Mucosa of rectum (tissue), 2 donors: ENCODE results near the gene SCUBE1.

Source experiments
- H3K27ac ChIP-seq, 2 donors: one replicate each; pipeline ENCODE4 v1.7.0; 2013; ENCODE audit warnings: inconsistent platforms in 2 of 2, low read depth in 2 of 2, low read length in 2 of 2
- H3K27me3 ChIP-seq, 2 donors: one replicate each; pipeline ENCODE4 v1.7.0; 2013; ENCODE audit warnings: low read length in 2 of 2; ENCODE audit not compliant: control insufficient read depth in 2 of 2, insufficient read depth in 2 of 2
- H3K36me3 ChIP-seq, 2 donors: one replicate each; pipeline ENCODE4 v1.7.0; 2013; ENCODE audit warnings: low read length in 2 of 2; ENCODE audit not compliant: control insufficient read depth in 2 of 2, insufficient read depth in 2 of 2
- H3K4me1 ChIP-seq, 2 donors: one replicate each; pipeline ENCODE4 v1.7.0; 2013; ENCODE audit warnings: low read length in 2 of 2, mild to moderate bottlenecking in 1 of 2; ENCODE audit not compliant: control insufficient read depth in 2 of 2, insufficient read depth in 2 of 2
- H3K4me3 ChIP-seq, 2 donors: one replicate each; pipeline ENCODE4 v1.7.0; 2013; ENCODE audit warnings: low read length in 2 of 2
- H3K9ac ChIP-seq, 2 donors: one replicate each; pipeline ENCODE4 v1.7.0; 2013; ENCODE audit warnings: low read length in 2 of 2, low read depth in 1 of 2, mild to moderate bottlenecking in 1 of 2
- H3K9me3 ChIP-seq, 2 donors: one replicate each; pipeline ENCODE4 v1.7.0; 2013; ENCODE audit warnings: low read length in 2 of 2; ENCODE audit not compliant: control insufficient read depth in 2 of 2
- donor health status: healthy.
- donor health status: Normal muscosa, but diverticular disease.

SCUBE1 gene

DNA sequence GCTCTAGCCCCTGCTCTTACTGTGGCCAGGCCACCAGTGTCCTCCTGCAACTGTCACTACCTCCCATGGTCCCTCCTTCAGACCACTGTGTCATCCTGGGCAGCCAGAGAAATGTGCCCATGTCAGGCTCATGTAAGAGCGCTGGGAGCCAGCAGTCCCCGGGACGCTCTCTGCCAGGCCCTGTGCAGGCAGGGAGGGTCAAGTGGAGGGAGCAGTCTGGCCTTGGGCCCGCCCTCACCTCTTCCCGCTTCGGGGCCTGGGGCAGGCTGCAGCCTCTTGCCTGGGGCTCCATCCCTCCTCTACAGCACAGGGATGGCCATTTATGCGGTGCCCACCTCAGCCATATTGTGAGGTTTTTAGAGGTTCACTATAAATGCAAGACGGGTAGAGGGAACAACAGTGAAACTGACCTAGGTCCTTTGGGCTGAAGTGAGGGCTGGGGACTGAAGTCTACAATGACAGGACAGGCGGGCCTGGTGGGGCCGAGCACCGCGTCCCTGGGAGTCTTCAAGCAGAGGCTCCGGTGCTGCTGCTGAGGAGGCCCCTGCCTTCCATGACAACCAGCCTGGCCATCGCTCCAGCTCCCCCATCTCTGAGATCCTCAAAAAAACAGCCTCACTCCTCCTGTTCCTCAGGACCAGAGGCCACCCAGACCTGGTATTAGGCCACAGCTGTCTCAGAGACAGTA is 101.3 kb downstream of the SCUBE1 start:
- Histone ChIP-seq H3K4me1 (no peaks in the 10 kb centered on the region), H3K9ac (no peak overlapping the region), H3K36me3 (no peaks in the 10 kb centered on the region), H3K27me3 (peaks cover 0 to 4% of the 10 kb centered on the region in 2 donors), H3K4me3 (no peak overlapping the region), H3K27ac (no peak overlapping the region), H3K9me3 (no peaks in the 10 kb centered on the region)

DNA sequence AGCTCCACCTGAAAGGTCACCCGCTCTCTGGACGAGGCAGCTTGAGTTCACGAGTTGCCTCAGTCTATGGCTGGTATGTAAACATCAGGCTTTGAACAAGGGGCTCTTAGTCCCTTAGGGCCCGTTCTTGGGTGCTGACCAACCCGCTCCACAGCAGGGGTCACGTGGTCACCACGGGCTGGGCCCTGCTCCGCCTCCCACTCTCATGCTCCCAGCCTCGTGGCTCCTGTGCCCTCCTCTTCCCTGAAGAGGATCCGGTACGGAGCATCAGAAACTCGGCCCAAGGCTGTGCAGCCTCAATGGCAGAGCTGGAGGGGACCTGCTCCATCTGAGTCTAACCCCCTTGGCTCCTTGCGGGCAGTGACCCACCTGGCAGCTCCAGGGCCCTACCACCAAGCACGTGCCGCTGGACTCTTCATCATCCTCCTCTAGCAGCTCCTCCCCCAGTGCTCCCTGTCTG is 102.0 kb downstream of the SCUBE1 start:
- H3K36me3 ChIP-seq: no peaks in the 10 kb centered on the region
- no peak overlapping the region for H3K27ac ChIP-seq
- peaks cover 0 to 4% of the 10 kb centered on the region in 2 donors for H3K27me3 ChIP-seq
- H3K4me3 ChIP-seq: no peak overlapping the region
- H3K9me3 ChIP-seq: no peaks in the 10 kb centered on the region
- no peaks in the 10 kb centered on the region for H3K4me1 ChIP-seq
- H3K9ac ChIP-seq: no peak overlapping the region

DNA sequence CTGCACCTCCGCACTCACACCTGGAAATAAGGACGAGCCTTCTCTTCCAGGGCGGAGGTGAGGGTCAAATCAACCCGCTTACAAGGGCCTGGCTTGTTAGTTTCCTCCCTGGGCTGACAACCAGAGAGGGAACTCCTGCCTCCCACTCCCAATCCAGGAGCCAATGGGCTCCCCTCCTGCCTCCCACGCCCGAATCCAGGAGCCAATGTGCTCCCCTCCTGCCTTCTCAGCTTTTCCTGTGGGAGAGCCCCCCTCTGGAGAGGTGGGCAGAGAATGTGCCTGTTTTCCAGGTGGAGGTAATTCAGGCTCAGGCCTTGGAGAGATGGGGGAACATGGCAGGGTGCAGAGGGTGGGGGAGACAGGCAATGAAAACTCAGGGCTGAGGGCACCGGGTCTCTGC is 102.6 kb downstream of the SCUBE1 start:
- Histone ChIP-seq H3K9me3 (no peaks in the 10 kb centered on the region), H3K4me3 (no peak overlapping the region), H3K27ac (no peak overlapping the region), H3K36me3 (no peaks in the 10 kb centered on the region), H3K27me3 (peaks cover 0 to 4% of the 10 kb centered on the region in 2 donors), H3K4me1 (no peaks in the 10 kb centered on the region), H3K9ac (no peak overlapping the region)

DNA sequence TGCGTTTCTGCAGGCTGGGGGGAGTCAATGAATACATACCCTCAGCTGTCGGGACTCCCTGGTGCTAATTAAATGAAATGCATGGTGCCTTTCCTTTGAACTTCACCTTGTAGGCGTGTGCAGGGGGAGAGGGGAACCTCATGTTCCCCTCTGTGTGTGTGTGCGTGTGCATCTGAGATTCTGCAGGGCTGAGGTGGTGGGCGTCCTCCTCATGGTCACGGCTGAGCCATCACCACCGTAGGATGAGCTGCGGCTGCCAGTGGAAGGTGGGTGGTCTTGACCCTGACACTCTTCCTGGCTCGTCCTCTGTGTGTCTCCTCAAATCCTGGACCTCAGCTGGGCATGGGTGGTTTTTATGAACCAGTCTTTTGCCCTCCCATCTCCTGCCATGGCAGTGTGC is 103.2 kb downstream of the SCUBE1 start:
- Histone ChIP-seq H3K27me3 (peaks cover 0 to 4% of the 10 kb centered on the region in 2 donors), H3K36me3 (no peaks in the 10 kb centered on the region), H3K27ac (no peak overlapping the region), H3K4me3 (no peak overlapping the region), H3K9ac (no peak overlapping the region), H3K9me3 (no peaks in the 10 kb centered on the region), H3K4me1 (no peaks in the 10 kb centered on the region)

DNA sequence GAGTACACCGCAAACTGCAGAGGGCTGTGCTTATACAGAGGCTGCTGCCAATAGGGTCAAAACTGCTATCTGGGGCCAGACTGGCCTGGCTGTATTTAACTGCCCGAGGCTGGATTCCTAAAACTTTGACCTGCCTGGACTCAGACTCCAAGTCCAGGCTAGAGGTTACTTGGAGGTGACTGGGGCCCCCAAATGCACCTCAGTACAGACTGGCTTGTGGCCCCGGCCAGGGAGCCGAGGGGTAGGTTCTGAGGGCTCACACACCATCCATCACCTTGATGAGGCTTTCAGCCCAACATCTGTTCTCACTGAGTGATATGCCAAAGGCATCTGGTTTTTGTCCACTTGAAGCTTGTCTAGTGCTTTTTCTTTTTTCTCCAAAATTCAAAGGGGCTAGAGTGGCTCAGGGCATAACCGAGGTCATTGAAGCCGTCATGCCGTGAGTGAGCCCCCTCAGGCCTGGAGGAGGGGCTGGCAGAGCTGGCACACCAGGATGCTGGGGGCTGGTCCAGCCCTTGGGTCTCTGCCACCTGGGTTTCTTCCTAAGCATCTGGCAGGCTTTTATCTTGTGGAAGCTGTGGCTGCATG is 103.9 kb downstream of the SCUBE1 start:
- no peak overlapping the region for H3K9ac ChIP-seq
- H3K27ac ChIP-seq: no peak overlapping the region
- no peak overlapping the region for H3K4me3 ChIP-seq
- H3K36me3 ChIP-seq: no peaks in the 10 kb centered on the region
- no peaks in the 10 kb centered on the region for H3K9me3 ChIP-seq
- H3K27me3 ChIP-seq: peaks cover 0 to 4% of the 10 kb centered on the region in 2 donors
- H3K4me1 ChIP-seq: no peaks in the 10 kb centered on the region

DNA sequence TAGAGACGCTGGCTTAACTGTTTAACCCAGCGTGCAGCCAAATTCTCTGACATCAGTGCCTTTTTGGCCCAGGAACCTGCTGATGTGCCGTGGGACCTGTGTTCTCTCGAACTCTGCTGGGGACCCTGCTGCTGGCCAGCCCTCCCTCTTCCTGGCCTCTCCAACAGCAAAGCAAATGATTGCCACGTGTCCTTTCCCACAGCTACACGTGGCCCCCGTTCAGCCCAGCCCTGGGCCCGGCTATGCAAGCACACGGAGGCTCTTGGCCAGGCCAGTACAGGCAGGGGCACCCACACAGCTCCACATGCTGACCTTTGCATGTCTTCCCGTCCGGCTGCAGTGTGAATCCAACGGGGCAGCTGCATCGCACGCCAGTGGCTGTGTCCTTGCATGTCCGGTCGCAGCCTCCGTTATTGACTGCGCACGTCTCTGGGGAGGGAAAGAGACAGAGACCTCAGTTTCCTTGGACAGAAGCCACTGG is 104.6 kb downstream of the SCUBE1 start:
- Histone ChIP-seq H3K27me3 (peaks cover 0 to 4% of the 10 kb centered on the region in 2 donors), H3K9me3 (no peaks in the 10 kb centered on the region), H3K9ac (no peak overlapping the region), H3K4me1 (no peaks in the 10 kb centered on the region), H3K4me3 (no peak overlapping the region), H3K36me3 (no peaks in the 10 kb centered on the region), H3K27ac (no peak overlapping the region)

DNA sequence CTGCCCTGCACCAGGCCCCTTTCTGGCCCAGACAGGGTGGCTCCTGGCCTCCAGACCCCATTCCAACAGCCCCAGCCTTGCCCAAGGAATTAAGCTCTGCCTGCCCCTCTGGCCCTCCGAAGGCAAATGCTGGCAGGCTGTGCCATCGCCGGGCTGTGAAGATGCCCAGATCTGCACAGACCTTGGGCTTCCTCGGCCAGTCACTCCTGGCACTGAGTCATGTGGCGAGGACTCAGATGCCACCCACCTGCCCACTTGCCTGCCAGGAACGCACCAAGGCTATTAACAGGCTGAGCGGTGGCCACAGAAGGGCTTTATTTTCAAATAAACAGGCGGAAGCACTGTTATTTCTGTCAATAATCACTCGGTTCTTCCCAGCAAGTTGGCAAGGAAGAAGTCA is 105.9 kb downstream of the SCUBE1 start:
- Histone ChIP-seq H3K27me3 (peaks cover 0 to 4% of the 10 kb centered on the region in 2 donors), H3K9me3 (no peaks in the 10 kb centered on the region), H3K36me3 (no peaks in the 10 kb centered on the region), H3K4me1 (no peaks in the 10 kb centered on the region), H3K9ac (no peak overlapping the region), H3K4me3 (no peak overlapping the region), H3K27ac (no peak overlapping the region)

DNA sequence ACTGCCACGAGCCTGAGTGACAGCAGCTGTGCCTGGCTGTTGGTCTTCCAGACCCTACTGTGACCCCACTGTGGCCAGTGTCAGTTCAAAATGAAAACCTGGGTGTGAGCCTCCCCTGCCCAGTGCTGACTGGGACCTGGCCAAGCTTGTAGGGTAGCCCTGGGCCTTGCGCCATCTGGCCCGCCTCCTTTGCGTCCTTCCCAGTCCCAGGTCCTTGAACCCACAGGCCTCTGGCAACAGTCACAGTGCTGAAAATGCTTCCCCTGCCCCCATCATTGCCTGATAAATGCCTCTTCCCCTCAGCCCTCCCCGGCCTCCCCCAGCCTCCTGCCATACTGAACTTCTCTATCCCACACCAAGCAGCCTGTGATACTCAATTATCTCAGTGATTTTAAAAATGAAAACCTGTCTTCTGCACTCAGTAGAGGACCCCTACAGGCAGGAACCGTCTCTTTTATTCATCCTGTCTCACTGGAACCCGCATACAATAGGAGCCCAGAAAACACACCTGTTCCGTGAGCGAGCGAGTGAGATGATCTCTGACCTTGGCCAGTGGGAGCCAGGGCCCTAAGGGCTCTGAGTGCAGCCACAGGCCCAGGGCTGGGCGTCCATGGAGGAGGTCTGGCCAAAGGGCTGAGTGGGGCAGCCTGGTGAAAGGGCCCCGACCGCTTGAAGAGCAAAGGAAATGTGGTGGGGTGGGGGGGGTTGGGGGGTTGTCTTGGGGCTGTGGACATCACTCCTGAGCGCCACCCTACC is 106.6 kb downstream of the SCUBE1 start:
- Histone ChIP-seq H3K4me3 (no peak overlapping the region), H3K27ac (no peak overlapping the region), H3K4me1 (no peaks in the 10 kb centered on the region), H3K27me3 (peaks cover 0 to 4% of the 10 kb centered on the region in 2 donors), H3K9ac (no peak overlapping the region), H3K36me3 (no peaks in the 10 kb centered on the region), H3K9me3 (no peaks in the 10 kb centered on the region)

DNA sequence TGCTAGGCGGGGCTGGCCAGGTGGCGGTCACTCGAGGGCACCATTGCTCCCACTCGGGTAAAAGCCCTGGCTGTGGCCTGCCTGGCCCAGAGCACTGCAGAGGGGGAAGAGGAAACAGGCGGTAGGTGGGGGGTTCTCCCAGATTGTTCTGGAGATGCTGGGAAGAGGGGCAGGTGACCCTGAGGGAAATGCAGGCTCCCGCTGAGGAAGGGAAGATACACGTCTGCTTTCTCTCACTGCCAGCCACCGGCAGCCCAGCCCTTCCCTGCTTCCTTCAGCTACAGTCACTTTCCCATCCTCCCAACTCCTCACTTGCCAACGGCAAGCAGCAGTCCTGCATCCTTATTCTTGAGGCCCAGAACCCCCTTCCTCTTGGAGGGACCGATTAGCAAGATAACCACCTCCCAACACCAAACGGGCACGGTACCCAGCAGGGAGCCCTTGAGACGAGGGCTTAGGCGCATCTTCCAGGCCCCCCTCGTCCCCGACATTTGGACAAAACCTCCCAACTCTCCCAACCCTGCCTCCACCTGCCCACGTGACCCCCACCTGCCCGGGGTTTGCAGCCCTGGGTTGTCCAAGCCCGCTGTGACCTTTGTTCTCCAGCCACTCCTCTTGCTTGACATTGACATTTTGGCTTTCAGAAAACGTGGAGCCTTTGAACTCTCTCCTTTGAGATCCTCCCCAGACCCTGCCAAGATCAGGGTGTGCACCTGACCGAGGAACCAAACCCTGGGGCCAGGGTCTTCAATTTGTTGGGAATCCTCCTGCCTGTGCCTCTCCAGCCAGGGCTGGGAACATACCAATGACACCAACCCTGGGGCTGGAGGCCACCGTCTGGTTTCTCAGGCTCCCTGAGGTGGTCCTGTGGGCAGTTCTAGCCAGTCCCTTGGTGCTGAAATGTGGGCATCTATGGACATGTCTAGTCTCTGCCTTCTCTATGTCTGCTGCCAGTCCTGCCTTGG is 107.4 kb downstream of the SCUBE1 start:
- no peaks in the 10 kb centered on the region for H3K4me1 ChIP-seq
- H3K36me3 ChIP-seq: no peaks in the 10 kb centered on the region
- H3K27me3 ChIP-seq: peaks cover 0 to 4% of the 10 kb centered on the region in 2 donors
- no peak overlapping the region for H3K9ac ChIP-seq
- no peak overlapping the region for H3K4me3 ChIP-seq
- no peak overlapping the region for H3K27ac ChIP-seq
- no peaks in the 10 kb centered on the region for H3K9me3 ChIP-seq
